ENCODE measurements around the gene GSTM3.
A peak's percentile ranks its signal among the peaks of the same experiment; 100 is the strongest.

Gene GSTM3

GRCh38 chr1:109722908-109723691 is 17.7 kb downstream of the GSTM3 start:
- TF ChIP-seq CTCF (conservative IDR thresholded peaks at IDR 0.05; ENCODE audit: low read depth, low read length) = no peak
- peak; percentile 25 for DNase-seq (ENCODE audit: low read depth)
- no peak overlapping the region for H3K4me3 ChIP-seq (ENCODE audit: low read depth, low read length)

- H3K4me3 ChIP-seq (ENCODE audit: low read depth, low read length) = no peak overlapping the region
- no peak for DNase-seq (ENCODE audit: low read depth)
- TF ChIP-seq CTCF (conservative IDR thresholded peaks at IDR 0.05; ENCODE audit: low read depth, low read length) = no peak
Observed at GRCh38 chr1:109721971-109722370, 18.9 kb downstream of the GSTM3 start.

- TF ChIP-seq CTCF (conservative IDR thresholded peaks at IDR 0.05; ENCODE audit: low read depth, low read length) = no peak
- peak; percentile 36 for DNase-seq (ENCODE audit: low read depth)
- H3K4me3 ChIP-seq (ENCODE audit: low read depth, low read length) = no peak overlapping the region
Observed at GRCh38 chr1:109721042-109721441, 19.8 kb downstream of the GSTM3 start.

- no peak for TF ChIP-seq CTCF (conservative IDR thresholded peaks at IDR 0.05; ENCODE audit: low read depth, low read length)
- no peak overlapping the region for H3K4me3 ChIP-seq (ENCODE audit: low read depth, low read length)
- peak; percentile 30 for DNase-seq (ENCODE audit: low read depth)
Observed at GRCh38 chr1:109719337-109719837, 21.5 kb downstream of the GSTM3 start.

GRCh38 chr1:109718495-109718894 is 22.3 kb downstream of the GSTM3 start:
- no peak for TF ChIP-seq CTCF (conservative IDR thresholded peaks at IDR 0.05; ENCODE audit: low read depth, low read length)
- H3K4me3 ChIP-seq (ENCODE audit: low read depth, low read length) = no peak overlapping the region
- DNase-seq (ENCODE audit: low read depth) = no peak

GRCh38 chr1:109717729-109718128 is 23.1 kb downstream of the GSTM3 start:
- DNase-seq (ENCODE audit: low read depth) = no peak
- no peak overlapping the region for H3K4me3 ChIP-seq (ENCODE audit: low read depth, low read length)
- no peak for TF ChIP-seq CTCF (conservative IDR thresholded peaks at IDR 0.05; ENCODE audit: low read depth, low read length)

GRCh38 chr1:109716570-109717090 is 24.2 kb downstream of the GSTM3 start:
- DNase-seq (ENCODE audit: low read depth) = no peak
- H3K4me3 ChIP-seq (ENCODE audit: low read depth, low read length) = no peak overlapping the region
- no peak for TF ChIP-seq CTCF (conservative IDR thresholded peaks at IDR 0.05; ENCODE audit: low read depth, low read length)
